LNCaP clone FGC (cell line): Measurements from ENCODE around the gene RPL3.
"Not testable (repeated sequence)": the region's sequence is repeated elsewhere in the genome, so short reads cannot be mapped to it uniquely, and the experiment has no call there.

ENCODE experiments used
- DNase-seq: peaks from one replicate; pipeline ENCODE4 v3.0.0-alpha.2; 2011; ENCODE audit warnings: low read depth
- H3K4me3 ChIP-seq: 2 replicates; pipeline ENCODE4 v1.5.1; 2011; ENCODE audit warnings: mild to moderate bottlenecking, low read depth, low read length, control low read depth
- CTCF ChIP-seq: IDR thresholded peaks from 2 replicates; pipeline ENCODE4 v1.5.1; 2012; ENCODE audit warnings: mild to moderate bottlenecking; ENCODE audit not compliant: control insufficient read depth, insufficient read depth; ENCODE audit errors: extremely low read depth

Gene RPL3

DNA sequence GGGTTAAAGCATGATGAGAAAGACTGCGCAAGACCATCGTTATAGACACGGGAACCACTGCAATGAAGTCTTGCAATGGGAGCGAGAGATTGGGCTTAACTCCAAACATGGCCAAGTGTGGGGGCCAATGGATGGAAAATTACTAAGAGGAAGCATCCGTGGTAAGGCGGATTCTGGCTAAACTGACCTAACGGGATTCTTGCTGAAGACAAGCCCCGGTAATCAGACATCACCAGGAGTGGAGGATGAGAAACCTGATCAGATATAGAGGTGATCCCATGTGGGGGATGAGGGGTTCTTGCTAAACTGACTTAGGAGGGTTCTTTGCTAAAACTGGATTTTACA lies 24.6 kb upstream of the RPL3 start:
- H3K4me3 ChIP-seq: no peak overlapping the region
- no peak for DNase-seq
- no peak for TF ChIP-seq CTCF

DNA sequence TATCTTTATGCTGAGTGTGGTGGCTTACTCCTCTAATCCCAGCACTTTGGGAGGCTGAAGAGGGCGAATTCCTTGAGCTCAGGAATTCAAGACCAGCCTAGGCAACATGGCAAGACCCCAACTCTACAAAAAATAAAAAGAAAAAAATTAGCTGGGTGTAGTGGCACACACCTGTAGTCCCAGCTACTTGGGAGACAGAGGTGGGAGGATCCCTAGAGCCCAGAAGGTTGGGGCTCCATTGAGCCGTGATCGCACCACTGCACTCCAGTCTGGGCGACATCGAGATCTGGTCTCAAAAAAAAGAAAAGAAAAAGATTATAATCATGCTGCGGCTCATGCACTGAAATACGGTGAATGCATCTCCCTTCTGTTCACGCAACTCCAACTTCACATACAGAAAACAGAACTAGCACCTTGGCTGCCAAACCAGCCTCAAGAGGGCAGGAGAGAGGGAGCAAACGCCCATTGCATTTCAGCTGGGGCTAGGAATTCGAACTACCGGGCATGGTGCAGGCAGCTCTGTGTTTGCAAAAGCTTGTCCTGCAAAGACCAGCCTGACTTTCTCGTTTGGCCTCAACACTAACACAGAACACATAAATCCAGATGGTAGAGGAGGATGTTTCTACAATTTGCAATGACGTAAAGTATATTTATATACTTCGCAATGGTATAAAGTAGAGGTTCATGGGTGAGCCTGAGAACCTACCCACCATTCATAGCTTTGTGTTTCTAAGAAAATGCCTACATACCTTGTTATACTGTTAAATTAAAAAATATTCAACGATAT lies 24.0 kb upstream of the RPL3 start:
- TF ChIP-seq CTCF: peak; percentile 89
- peak; percentile 58 for DNase-seq
- no peak overlapping the region for H3K4me3 ChIP-seq

- no peak overlapping the region for H3K4me3 ChIP-seq
- no peak for DNase-seq
- no peak for TF ChIP-seq CTCF
Observed at GRCh38 chr22:39341179-39341578, 21.8 kb upstream of the RPL3 start.

GRCh38 chr22:39339775-39340174 lies 20.4 kb upstream of the RPL3 start:
- not testable (repeated sequence) for DNase-seq, H3K4me3 ChIP-seq

DNA sequence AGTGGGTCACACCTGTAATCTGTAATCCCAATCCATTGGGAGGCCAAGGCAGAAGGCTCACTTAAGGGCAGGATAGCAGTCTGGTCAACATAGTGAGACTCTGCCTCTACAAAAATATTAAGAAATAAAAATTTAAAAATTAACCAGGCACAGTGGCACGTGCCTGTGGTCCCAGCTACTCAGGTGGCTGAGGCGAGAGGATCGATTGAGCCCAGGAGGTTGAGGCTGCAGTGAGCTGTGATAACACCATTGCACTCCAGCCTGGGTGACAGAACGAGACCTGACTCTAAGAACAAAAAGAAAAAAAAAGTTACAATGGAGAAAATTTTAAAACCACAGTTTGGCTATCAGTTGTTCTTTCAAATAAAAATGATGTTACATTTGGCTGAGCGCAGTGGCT lies 17.0 kb upstream of the RPL3 start:
- no peak overlapping the region for H3K4me3 ChIP-seq
- no peak for TF ChIP-seq CTCF
- DNase-seq: no peak

DNA sequence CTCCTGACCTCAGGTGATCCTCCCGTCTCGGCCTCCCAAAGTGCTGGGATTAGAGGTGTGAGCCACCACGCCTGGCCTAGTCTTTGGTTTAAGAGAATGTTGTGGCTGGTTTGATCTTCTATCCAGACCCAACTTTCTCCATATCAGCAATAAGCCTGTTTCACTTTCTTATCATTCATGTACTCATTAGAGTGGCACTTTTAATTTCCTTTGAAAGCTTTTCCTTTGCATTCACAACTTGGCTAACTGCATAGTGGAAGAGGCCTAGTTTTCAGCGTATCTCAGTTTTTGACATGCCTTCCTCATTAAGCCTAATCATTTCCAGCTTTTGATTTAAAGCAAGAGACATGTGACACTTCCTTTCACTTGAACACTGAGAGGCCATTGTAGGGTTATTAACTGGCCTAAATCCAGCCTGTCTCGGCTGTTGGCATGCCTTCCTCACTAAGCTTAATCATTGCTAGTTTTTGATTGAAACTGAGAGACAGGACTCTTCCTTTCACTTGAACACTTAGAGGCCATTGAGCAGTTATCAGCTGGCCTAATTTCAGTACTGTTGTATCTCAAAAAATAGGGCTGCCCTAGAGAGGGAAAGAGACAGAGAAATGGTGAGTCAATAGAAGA lies 13.1 kb upstream of the RPL3 start:
- no peak overlapping the region for H3K4me3 ChIP-seq
- DNase-seq: no peak
- TF ChIP-seq CTCF: no peak

DNA sequence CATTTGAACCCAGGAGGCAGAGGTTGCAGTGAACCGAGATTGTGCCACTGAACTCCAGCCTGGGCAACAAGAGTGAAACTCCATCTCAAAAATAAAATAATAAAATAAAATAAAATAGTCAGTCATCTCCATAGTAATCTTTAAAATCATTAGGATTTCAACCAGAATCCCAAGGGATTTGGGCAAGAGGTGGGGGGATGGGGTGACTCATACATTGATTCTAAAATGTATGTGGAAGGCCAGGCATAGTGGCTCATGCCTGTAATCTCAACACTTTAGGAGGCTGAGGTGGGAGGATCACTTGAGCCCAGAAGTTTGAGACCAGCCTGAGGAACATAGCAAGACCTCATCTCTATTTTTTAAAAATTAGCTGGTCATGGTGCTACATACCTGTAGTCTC lies 11.1 kb upstream of the RPL3 start:
- not testable (repeated sequence) for H3K4me3 ChIP-seq, DNase-seq
